ENCODE results near the gene SMIM14.

The SMIM14 gene

GRCh38 chr4:39638354-39639239 lies at the start of gene SMIM14:
Gene SMIM14 (minus strand): TSS chr4:39638865. CDS start chr4:39605145, 33,720 bp downstream.
- no peaks in the 10 kb centered on the region for H3K9me2 ChIP-seq (replicated peaks; ENCODE audit: control insufficient read depth, low read length)
- peak within 1 kb of the TSS; percentile 92 for H3K4me2 ChIP-seq (ENCODE audit: low read length)
- H3K27me3 ChIP-seq (ENCODE audit: control insufficient read depth, low read length) = peaks cover 6% of the 10 kb centered on the region
- H3K27ac ChIP-seq (ENCODE audit: low read depth, low read length) = peak within 1 kb of the TSS; percentile 74
- TF ChIP-seq EZH2phosphoT487 (IDR thresholded peaks at IDR 0.05; ENCODE audit: borderline replicate concordance, low read length) (no peak), CTCF (IDR thresholded peaks at IDR 0.05; ENCODE audit: low read depth, low read length, poor library complexity, severe bottlenecking) (peak; percentile 9)
- H3K4me3 ChIP-seq (ENCODE audit: low read length) = peak within 1 kb of the TSS; percentile 91
- peaks cover 30% of the 10 kb centered on the region for H3F3A ChIP-seq (ENCODE audit: control insufficient read depth, insufficient read depth)
- H3K4me1 ChIP-seq (ENCODE audit: control insufficient read depth, low read length) = peaks cover 53% of the 10 kb centered on the region
- H3K36me3 ChIP-seq (ENCODE audit: control insufficient read depth, low read length) = no peaks in the 10 kb centered on the region
- H4K20me1 ChIP-seq (ENCODE audit: control insufficient read depth, insufficient read depth, low read depth, low read length) = no peaks in the 10 kb centered on the region
- peaks cover 10% of the 10 kb centered on the region for H3K79me2 ChIP-seq (ENCODE audit: control insufficient read depth, low read length)
- H3K9me3 ChIP-seq (ENCODE audit: control insufficient read depth, insufficient read depth, low read length) = no peaks in the 10 kb centered on the region

- Histone ChIP-seq H3F3A (ENCODE audit: control insufficient read depth, insufficient read depth) (no peaks in the 10 kb centered on the region), H3K79me2 (ENCODE audit: control insufficient read depth, low read length) (no peaks in the 10 kb centered on the region), H3K36me3 (ENCODE audit: control insufficient read depth, low read length) (no peaks in the 10 kb centered on the region), H3K4me2 (ENCODE audit: low read length) (peak overlapping the region; percentile 20), H3K9me3 (ENCODE audit: control insufficient read depth, insufficient read depth, low read length) (no peaks in the 10 kb centered on the region), H4K20me1 (ENCODE audit: control insufficient read depth, insufficient read depth, low read depth, low read length) (no peaks in the 10 kb centered on the region), H3K27ac (ENCODE audit: low read depth, low read length) (no peak overlapping the region), H3K9me2 (replicated peaks; ENCODE audit: control insufficient read depth, low read length) (no peaks in the 10 kb centered on the region), H3K4me3 (ENCODE audit: low read length) (no peak overlapping the region), H3K27me3 (ENCODE audit: control insufficient read depth, low read length) (no peaks in the 10 kb centered on the region), H3K4me1 (ENCODE audit: control insufficient read depth, low read length) (peaks cover 48% of the 10 kb centered on the region)
- TF ChIP-seq EZH2phosphoT487 (IDR thresholded peaks at IDR 0.05; ENCODE audit: borderline replicate concordance, low read length) (no peak), CTCF (IDR thresholded peaks at IDR 0.05; ENCODE audit: low read depth, low read length, poor library complexity, severe bottlenecking) (no peak)
These were observed 48.3 kb upstream of the SMIM14 start for GRCh38 chr4:39687014-39687413.

- Histone ChIP-seq H3K27me3 (ENCODE audit: control insufficient read depth, low read length) (no peaks in the 10 kb centered on the region), H3K36me3 (ENCODE audit: control insufficient read depth, low read length) (no peaks in the 10 kb centered on the region), H3K4me3 (ENCODE audit: low read length) (no peak overlapping the region), H3K9me3 (ENCODE audit: control insufficient read depth, insufficient read depth, low read length) (no peaks in the 10 kb centered on the region), H3F3A (ENCODE audit: control insufficient read depth, insufficient read depth) (no peaks in the 10 kb centered on the region), H3K79me2 (ENCODE audit: control insufficient read depth, low read length) (no peaks in the 10 kb centered on the region), H4K20me1 (ENCODE audit: control insufficient read depth, insufficient read depth, low read depth, low read length) (no peaks in the 10 kb centered on the region), H3K4me2 (ENCODE audit: low read length) (no peak overlapping the region), H3K27ac (ENCODE audit: low read depth, low read length) (no peak overlapping the region), H3K9me2 (replicated peaks; ENCODE audit: control insufficient read depth, low read length) (no peaks in the 10 kb centered on the region), H3K4me1 (ENCODE audit: control insufficient read depth, low read length) (peaks cover 52% of the 10 kb centered on the region)
- TF ChIP-seq CTCF (IDR thresholded peaks at IDR 0.05; ENCODE audit: low read depth, low read length, poor library complexity, severe bottlenecking) (no peak), EZH2phosphoT487 (IDR thresholded peaks at IDR 0.05; ENCODE audit: borderline replicate concordance, low read length) (no peak)
These were observed 47.3 kb upstream of the SMIM14 start for GRCh38 chr4:39685990-39686389.
